MCF 10A (cell line): ENCODE results near the gene ADAM22. TPM values are rescaled to one million over a fixed set of nuclear protein-coding genes. Genes with fewer than 3 reads are reported as not detected.

Source experiments
- BruUV-seq: library from RNA; stranded (reverse); fragments of 400-500 nt; replicated peaks from 2 replicates; lab custom pipeline; 2021; lab: Mats Ljungman, UMichigan
- CTCF ChIA-PET: fragments of 300-600 bp; sonication (Branson Sonifier 250); formaldehyde crosslinking; extraction: SDS; loops from one replicate; lab custom pipeline; 2021; ENCODE audit warnings: antibody characterized with exemption, inconsistent platforms; lab: Yijun Ruan, JAX
- POLR2A ChIA-PET: fragments of 300-600, 350-650 bp; sonication (Branson Sonifier 250); formaldehyde crosslinking; extraction: SDS; loops from one replicate; lab custom pipeline; 2020; ENCODE audit warnings: antibody characterized with exemption, inconsistent platforms; lab: Yijun Ruan, JAX
- DNase-seq: peaks from one replicate; pipeline ENCODE4 v3.0.0-alpha.2; 2018; ENCODE audit not compliant: unreplicated experiment
- H3K27ac Mint-ChIP-seq: one replicate; pipeline ENCODE4 v1.8.0; 2022; ENCODE audit warnings: mild to moderate bottlenecking, low read depth, mixed read lengths; ENCODE audit not compliant: unreplicated experiment
- H3K27me3 Mint-ChIP-seq: one replicate; pipeline ENCODE4 v1.8.0; 2022; ENCODE audit warnings: mixed read lengths; ENCODE audit not compliant: insufficient read depth, unreplicated experiment
- H3K36me3 Mint-ChIP-seq: one replicate; pipeline ENCODE4 v1.8.0; 2022; ENCODE audit warnings: mild to moderate bottlenecking, moderate library complexity, mixed read lengths; ENCODE audit not compliant: insufficient read depth, unreplicated experiment
- H3K4me1 Mint-ChIP-seq: one replicate; pipeline ENCODE4 v1.8.0; 2022; ENCODE audit warnings: mixed read lengths; ENCODE audit not compliant: insufficient read depth, unreplicated experiment
- H3K4me3 Mint-ChIP-seq: one replicate; pipeline ENCODE4 v1.8.0; 2022; ENCODE audit warnings: mild to moderate bottlenecking, moderate library complexity, mixed read lengths; ENCODE audit not compliant: unreplicated experiment
- H3K9me3 Mint-ChIP-seq: one replicate; pipeline ENCODE4 v1.8.0; 2022; ENCODE audit warnings: mixed read lengths; ENCODE audit not compliant: unreplicated experiment
- CTCF ChIP-seq: fragments of 200-600 bp; IDR thresholded peaks from one replicate; pipeline ENCODE4 v1.8.0; 2022; ENCODE audit warnings: antibody characterized with exemption, mild to moderate bottlenecking; ENCODE audit not compliant: unreplicated experiment
- intact Hi-C: fragments of 100-400 bp; cut with micrococcal nuclease; formaldehyde crosslinking; loops from 2 replicates; pipeline ENCODE4 v1.14.1; 2022
- total RNA-seq: library from RNA; stranded (reverse); gene quantifications from 2 replicates; pipeline ENCODE4 v1.2.3, GENCODE V29; 2022

The ADAM22 gene
- total RNA-seq, 1 experiment from 2014 or later: not detected

- Mint-ChIP-seq H3K9me3 (no peaks in the 10 kb centered on the region), H3K4me3 (no peak overlapping the region), H3K27me3 (peaks cover 88% of the 10 kb centered on the region), H3K36me3 (no peaks in the 10 kb centered on the region), H3K27ac (no peak overlapping the region), H3K4me1 (no peaks in the 10 kb centered on the region)
- POLR2A ChIA-PET: no interaction called here
- no TSS peak for BruUV-seq
- CTCF ChIA-PET: interaction anchor here (1.2 kb wide), 1 partner anchor 22 kb away, joined by 3 read pairs; no protein-coding TSS in a partner anchor
- no peak for TF ChIP-seq CTCF
- DNase-seq: no peak
- intact Hi-C loops: no loop called here
Observed at GRCh38 chr7:88147949-88148348, 213.9 kb downstream of the ADAM22 start.

- DNase-seq: no peak
- H3K27me3 Mint-ChIP-seq: peaks cover 86% of the 10 kb centered on the region
- intact Hi-C loops: no loop called here
- H3K4me3 Mint-ChIP-seq: no peak overlapping the region
- BruUV-seq: no TSS peak
- ChIA-PET CTCF (interaction anchor here (0.7 to 0.9 kb wide), 2 partner anchors 49 to 208 kb away, joined by 3 read pairs; no protein-coding TSS in a partner anchor), POLR2A (no interaction called here)
- no peak for TF ChIP-seq CTCF
- H3K4me1 Mint-ChIP-seq: no peaks in the 10 kb centered on the region
- no peaks in the 10 kb centered on the region for H3K36me3 Mint-ChIP-seq
- no peaks in the 10 kb centered on the region for H3K9me3 Mint-ChIP-seq
- H3K27ac Mint-ChIP-seq: no peak overlapping the region
Observed at GRCh38 chr7:88150033-88150432, 216.0 kb downstream of the ADAM22 start.

GRCh38 chr7:88151119-88151790, 217.2 kb downstream of the ADAM22 start:
- peaks cover 88% of the 10 kb centered on the region for H3K27me3 Mint-ChIP-seq
- TF ChIP-seq CTCF: no peak
- H3K4me1 Mint-ChIP-seq: no peaks in the 10 kb centered on the region
- no peak for DNase-seq
- intact Hi-C loops: no loop called here
- H3K4me3 Mint-ChIP-seq: no peak overlapping the region
- no peaks in the 10 kb centered on the region for H3K36me3 Mint-ChIP-seq
- H3K27ac Mint-ChIP-seq: no peak overlapping the region
- ChIA-PET POLR2A (no interaction called here), CTCF (interaction anchor here (0.7 kb wide), 2 partner anchors 50 to 730 kb away, joined by 3 read pairs; no protein-coding TSS in a partner anchor)
- no TSS peak for BruUV-seq
- H3K9me3 Mint-ChIP-seq: no peaks in the 10 kb centered on the region

GRCh38 chr7:88153378-88153777, 219.3 kb downstream of the ADAM22 start:
- ChIA-PET POLR2A (no interaction called here), CTCF (interaction anchor here (1.2 kb wide), 1 partner anchor 16 kb away, joined by 3 read pairs; no protein-coding TSS in a partner anchor)
- H3K27ac Mint-ChIP-seq: no peak overlapping the region
- DNase-seq: no peak
- H3K27me3 Mint-ChIP-seq: peaks cover 89% of the 10 kb centered on the region
- no peaks in the 10 kb centered on the region for H3K4me1 Mint-ChIP-seq
- no peak overlapping the region for H3K4me3 Mint-ChIP-seq
- peaks cover 6% of the 10 kb centered on the region for H3K9me3 Mint-ChIP-seq
- no peak for TF ChIP-seq CTCF
- H3K36me3 Mint-ChIP-seq: no peaks in the 10 kb centered on the region
- intact Hi-C loops: no loop called here
- BruUV-seq: no TSS peak
